ENCODE measurements around the gene ATXN8OS. TPM values are rescaled to one million over a fixed set of nuclear protein-coding genes. Genes with fewer than 3 reads are reported as not detected.

Gene ATXN8OS
- total RNA-seq (2022; extraction: Qiagen RNA extraction; ENCODE audit: low read depth) = not detected in 5 replicates

DNA sequence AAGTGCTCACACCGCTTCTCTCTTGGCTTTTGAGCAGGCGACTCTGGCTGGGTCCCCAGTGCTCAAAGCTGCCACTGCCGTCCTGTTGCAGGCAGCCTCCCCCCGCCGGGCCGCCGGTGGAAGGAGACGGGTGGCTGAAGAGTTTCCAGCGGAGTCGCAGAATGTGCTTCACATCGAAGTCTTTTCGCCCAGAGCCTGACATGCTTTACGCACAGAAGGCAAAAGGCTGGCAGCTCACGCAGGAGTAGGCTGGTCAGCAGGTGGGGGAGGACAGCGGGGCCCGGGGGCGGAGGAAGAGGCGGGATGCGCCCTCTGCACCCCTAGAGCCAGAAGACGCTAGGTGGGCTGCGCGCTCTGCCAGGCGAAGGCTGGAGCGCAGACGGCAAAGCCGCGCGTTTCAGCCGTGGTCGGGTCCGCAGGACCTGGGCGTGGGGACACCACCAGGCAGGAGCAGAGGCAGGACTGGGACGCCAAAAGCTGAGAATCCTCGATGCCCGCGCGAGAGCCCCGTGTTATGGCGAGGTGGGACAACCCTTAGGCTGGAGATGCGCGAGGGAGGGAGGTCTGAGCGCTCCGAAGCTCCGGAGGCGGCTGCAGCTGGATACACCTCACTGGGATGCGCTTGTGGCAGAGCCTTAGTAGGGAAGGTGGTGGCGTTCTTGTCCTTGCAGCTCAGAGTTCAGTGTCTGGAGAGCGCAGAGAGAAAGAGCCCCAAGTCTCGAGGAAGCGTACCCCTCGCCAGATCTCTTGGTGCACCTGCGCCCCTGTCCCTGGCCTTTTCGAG lies at the start of gene ATXN8OS:
TSS of gene ATXN8OS (plus strand) at position 329 of the 784 bp plus-strand sequence.

DNA sequence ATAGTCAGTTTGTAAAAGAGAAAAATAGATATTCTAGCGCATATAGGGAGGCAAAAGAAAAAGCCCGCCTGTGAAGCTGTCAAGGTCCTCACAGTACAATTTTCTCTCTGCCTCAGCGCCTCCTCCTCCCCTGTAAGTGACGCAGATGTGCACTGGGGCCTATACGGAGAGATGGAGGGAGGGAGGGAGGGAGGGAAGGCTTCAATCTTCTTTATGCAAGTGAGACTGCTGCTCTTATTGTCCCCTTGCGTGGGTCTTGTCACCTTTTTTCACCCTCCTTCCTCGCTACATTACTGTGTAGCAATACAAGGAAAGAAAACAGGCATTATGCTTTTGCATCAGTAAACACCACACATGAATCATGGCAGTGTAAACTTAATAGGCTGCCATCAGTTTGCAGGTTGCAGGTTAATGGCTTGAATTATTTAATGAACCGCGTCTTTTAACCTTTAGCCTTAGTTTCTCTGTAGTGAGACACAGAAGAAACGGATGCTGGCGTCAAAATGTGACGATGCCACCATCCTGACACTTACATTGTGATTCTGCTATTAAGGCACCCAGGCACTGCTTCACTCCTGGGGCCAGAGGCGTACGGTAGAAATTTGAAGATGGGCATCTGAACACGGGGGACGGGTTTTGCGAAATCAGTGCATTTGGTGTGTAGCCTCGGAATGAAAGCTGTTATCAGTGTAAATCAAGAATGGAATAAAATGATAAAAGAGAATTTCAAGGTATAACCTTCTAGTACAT lies 905 bp downstream of the ATXN8OS start, which contains the start of gene KLHL1:
TSS of gene KLHL1 (minus strand) at position 97 of the 750 bp plus-strand sequence. CDS start 753 bp downstream, outside the sequence.

Other genes starting within 250 kb of the ATXN8OS start
- gene KLHL1, start 626 bp downstream of the ATXN8OS start, total RNA-seq (2022; extraction: Qiagen RNA extraction; ENCODE audit: low read depth) = not detected in 5 replicates

Measured in A549 treated with CpdA at 1 μM for 4 hours (cell line).